ENCODE results near the gene CNOT6L. TPM values are rescaled to one million over a fixed set of nuclear protein-coding genes. Genes with fewer than 3 reads are reported as not detected.

Gene CNOT6L
- total and polyA plus RNA-seq, 7 donors, result 4.2 to 21.6 (median 17.5) TPM

DNA sequence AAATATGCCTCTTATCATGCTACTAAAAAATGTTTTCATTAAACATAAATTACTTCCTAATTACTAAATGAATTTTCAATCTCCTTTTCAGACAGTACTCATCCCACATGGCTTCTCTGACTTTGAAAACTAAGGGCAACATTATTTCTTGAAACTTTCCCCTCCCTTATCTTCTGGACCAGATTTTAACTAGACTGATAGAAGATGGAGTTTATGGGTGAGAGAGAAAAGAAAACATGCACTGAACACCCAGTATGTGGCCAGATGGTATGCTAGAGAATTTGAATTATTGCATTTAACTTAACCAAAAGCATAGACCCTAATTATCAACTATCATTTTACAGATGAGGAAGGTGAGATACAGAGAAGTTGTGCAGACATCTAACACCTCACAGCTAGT lies 16.8 kb downstream of the CNOT6L start:
- no peak for DNase-seq
- H3K27me3 ChIP-seq, result no peaks in the 10 kb centered on the region
- intact Hi-C loops (cut with DNase I), result no loop called here
- H3K4me3 ChIP-seq, result no peak overlapping the region
- H3K27ac ChIP-seq, result no peak overlapping the region
- H3K4me1 ChIP-seq, result peaks cover 0 to 44% (median 27%) of the 10 kb centered on the region in 4 donors
- no peaks in the 10 kb centered on the region for H3K36me3 ChIP-seq
- no peaks in the 10 kb centered on the region for H3K9me3 ChIP-seq
- TF ChIP-seq, protein P1, sequence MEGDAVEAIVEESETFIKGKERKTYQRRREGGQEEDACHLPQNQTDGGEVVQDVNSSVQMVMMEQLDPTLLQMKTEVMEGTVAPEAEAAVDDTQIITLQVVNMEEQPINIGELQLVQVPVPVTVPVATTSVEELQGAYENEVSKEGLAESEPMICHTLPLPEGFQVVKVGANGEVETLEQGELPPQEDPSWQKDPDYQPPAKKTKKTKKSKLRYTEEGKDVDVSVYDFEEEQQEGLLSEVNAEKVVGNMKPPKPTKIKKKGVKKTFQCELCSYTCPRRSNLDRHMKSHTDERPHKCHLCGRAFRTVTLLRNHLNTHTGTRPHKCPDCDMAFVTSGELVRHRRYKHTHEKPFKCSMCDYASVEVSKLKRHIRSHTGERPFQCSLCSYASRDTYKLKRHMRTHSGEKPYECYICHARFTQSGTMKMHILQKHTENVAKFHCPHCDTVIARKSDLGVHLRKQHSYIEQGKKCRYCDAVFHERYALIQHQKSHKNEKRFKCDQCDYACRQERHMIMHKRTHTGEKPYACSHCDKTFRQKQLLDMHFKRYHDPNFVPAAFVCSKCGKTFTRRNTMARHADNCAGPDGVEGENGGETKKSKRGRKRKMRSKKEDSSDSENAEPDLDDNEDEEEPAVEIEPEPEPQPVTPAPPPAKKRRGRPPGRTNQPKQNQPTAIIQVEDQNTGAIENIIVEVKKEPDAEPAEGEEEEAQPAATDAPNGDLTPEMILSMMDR (IDR thresholded peaks at IDR 0.05), result no peak
- no peak for TF ChIP-seq POLR2AphosphoS5 (IDR thresholded peaks at IDR 0.05)
- no peak for TF ChIP-seq EP300 (IDR thresholded peaks at IDR 0.05)
- no peak for TF ChIP-seq POLR2A (IDR thresholded peaks at IDR 0.05)

DNA sequence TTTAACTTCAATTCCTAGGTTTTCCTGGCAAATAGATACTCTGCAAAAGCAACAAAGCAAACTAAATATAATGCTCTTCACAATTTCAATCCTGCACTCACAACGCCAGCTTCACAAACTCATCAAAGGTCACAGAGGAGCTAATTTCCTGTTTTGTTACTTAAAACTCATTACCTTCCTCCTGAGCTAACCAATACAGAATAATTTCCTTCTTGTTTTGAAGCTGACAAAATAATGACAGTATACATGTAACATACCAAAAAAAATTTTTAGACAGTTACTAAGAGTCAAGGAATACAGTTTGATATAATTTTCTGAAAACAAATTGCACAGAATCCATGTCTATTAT lies 17.9 kb downstream of the CNOT6L start:
- no peak for DNase-seq
- TF ChIP-seq POLR2AphosphoS5 (IDR thresholded peaks at IDR 0.05) (no peak), POLR2A (IDR thresholded peaks at IDR 0.05) (no peak), EP300 (IDR thresholded peaks at IDR 0.05) (no peak)
- TF ChIP-seq, protein P1 (IDR thresholded peaks at IDR 0.05), result no peak
- Histone ChIP-seq H3K4me1 (peaks cover 0 to 44% (median 25%) of the 10 kb centered on the region in 4 donors), H3K4me3 (no peak overlapping the region), H3K36me3 (no peaks in the 10 kb centered on the region), H3K27me3 (no peaks in the 10 kb centered on the region), H3K9me3 (no peaks in the 10 kb centered on the region), H3K27ac (peak overlapping the region in 3 of 4 donors; percentile 29 to 45 (median 35))
- 22 to 30% methylated on average over 1 of the region's 1 CpG for WGBS, 2 donors
- intact Hi-C loops (cut with DNase I), result no loop called here

DNA sequence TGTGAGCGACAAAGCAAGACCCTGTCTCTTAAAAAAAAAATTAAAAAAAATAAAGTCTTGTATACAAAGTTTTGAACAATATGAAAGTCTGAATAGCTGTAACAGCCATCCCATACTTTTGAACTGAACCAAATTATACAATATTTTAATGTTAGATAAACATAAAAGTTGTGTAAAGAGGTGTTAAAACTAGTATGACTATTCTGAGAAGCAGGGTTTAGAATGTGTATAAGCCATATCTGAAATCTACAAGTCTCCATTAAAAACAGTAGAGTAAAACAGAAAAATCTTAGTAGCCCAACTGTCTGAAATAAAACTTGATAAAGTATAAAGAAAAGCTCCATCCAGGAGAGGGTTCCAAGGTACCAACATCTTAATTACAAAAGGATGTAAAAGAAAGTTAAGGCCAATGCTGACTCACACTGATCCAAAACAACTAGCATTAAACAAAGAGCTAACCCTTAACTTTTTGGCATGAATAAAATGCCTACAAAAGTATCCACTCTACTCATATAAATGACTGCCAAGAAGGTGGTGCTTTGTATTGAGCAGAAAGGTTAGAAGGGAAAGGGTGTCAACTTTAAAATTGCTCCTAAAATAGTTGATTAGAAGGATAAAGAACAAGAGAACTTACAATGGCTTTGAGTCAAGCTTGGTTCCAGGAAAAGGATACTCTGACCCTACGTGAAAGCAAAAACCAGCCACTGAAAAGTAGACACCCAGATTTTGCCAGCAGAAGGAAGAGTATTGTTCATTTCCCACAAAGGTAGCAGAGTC lies 18.5 kb downstream of the CNOT6L start:
- TF ChIP-seq, protein P1 (IDR thresholded peaks at IDR 0.05), result no peak
- no peak for TF ChIP-seq POLR2AphosphoS5 (IDR thresholded peaks at IDR 0.05)
- TF ChIP-seq POLR2A (IDR thresholded peaks at IDR 0.05), result no peak
- TF ChIP-seq EP300 (IDR thresholded peaks at IDR 0.05), result no peak
- H3K9me3 ChIP-seq, result no peaks in the 10 kb centered on the region
- no peak for DNase-seq
- H3K27me3 ChIP-seq, result no peaks in the 10 kb centered on the region
- H3K27ac ChIP-seq, result peak overlapping the region in 3 of 4 donors; percentile 29 to 45 (median 35)
- H3K4me1 ChIP-seq, result peaks cover 0 to 44% (median 25%) of the 10 kb centered on the region in 4 donors
- H3K36me3 ChIP-seq, result no peaks in the 10 kb centered on the region
- 57 to 62% methylated on average over 2 of the region's 2 CpGs for WGBS, 2 donors
- H3K4me3 ChIP-seq, result no peak overlapping the region
- intact Hi-C loops (cut with DNase I), result no loop called here

DNA sequence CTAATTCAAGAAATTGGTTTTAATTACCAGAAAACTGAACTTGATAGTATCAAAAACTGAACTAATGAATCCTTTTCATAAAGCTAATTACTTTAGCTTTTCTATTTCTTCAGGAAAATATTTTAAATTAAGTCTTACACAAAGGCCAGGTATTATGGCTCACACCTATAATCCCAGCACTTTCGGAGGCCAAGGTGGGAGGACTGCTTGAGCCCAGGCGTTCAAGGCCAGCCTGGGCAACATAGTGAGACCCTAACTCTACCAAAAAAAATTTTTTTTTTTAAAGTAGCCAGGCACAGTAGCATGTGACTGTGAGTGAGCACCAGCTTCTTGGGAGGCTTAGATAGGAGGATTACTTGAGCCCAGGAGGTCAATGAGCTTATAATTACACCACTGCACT lies 19.1 kb downstream of the CNOT6L start:
- H3K27me3 ChIP-seq, result no peaks in the 10 kb centered on the region
- peaks cover 0 to 44% (median 25%) of the 10 kb centered on the region in 4 donors for H3K4me1 ChIP-seq
- peak overlapping the region in 3 of 4 donors; percentile 29 to 45 (median 35) for H3K27ac ChIP-seq
- WGBS, 2 donors, result 98 to 100% methylated on average over 2 of the region's 2 CpGs
- H3K9me3 ChIP-seq, result peaks cover 0 to 4% (median 0%) of the 10 kb centered on the region in 4 donors
- no peaks in the 10 kb centered on the region for H3K36me3 ChIP-seq
- no peak overlapping the region for H3K4me3 ChIP-seq
- intact Hi-C loops (cut with DNase I), result no loop called here
- DNase-seq, result no peak
- TF ChIP-seq POLR2A (IDR thresholded peaks at IDR 0.05) (no peak), POLR2AphosphoS5 (IDR thresholded peaks at IDR 0.05) (no peak), EP300 (IDR thresholded peaks at IDR 0.05) (no peak)
- TF ChIP-seq, protein P1 (IDR thresholded peaks at IDR 0.05), result no peak
